Osteocyte (in vitro differentiated cells): ENCODE measurements around the gene PGAM5. TPM values are rescaled to one million over a fixed set of nuclear protein-coding genes. Genes with fewer than 3 reads are reported as not detected.

Source experiments
- DNase-seq: peaks from one replicate; pipeline ENCODE4 v3.0.0; 2021; ENCODE audit warnings: mixed read lengths; ENCODE audit not compliant: unreplicated experiment; ENCODE audit errors: extremely low spot score
- H3K27ac Mint-ChIP-seq: one replicate; pipeline ENCODE4 v1.8.0; 2021; ENCODE audit warnings: mild to moderate bottlenecking, mixed read lengths; ENCODE audit not compliant: unreplicated experiment
- H3K27me3 Mint-ChIP-seq: one replicate; pipeline ENCODE4 v1.8.0; 2021; ENCODE audit warnings: mixed read lengths; ENCODE audit not compliant: unreplicated experiment
- H3K36me3 Mint-ChIP-seq: one replicate; pipeline ENCODE4 v1.8.0; 2021; ENCODE audit warnings: mixed read lengths; ENCODE audit not compliant: unreplicated experiment
- H3K4me1 Mint-ChIP-seq: one replicate; pipeline ENCODE4 v1.8.0; 2021; ENCODE audit warnings: mixed read lengths; ENCODE audit not compliant: unreplicated experiment
- H3K4me3 Mint-ChIP-seq: one replicate; pipeline ENCODE4 v1.8.0; 2021; ENCODE audit warnings: mild to moderate bottlenecking, moderate library complexity, mixed read lengths; ENCODE audit not compliant: unreplicated experiment
- H3K9me3 Mint-ChIP-seq: one replicate; pipeline ENCODE4 v1.8.0; 2021; ENCODE audit warnings: mixed read lengths; ENCODE audit not compliant: unreplicated experiment
- total RNA-seq: library from RNA; stranded (reverse); gene quantifications from 2 replicates; pipeline ENCODE4 v1.2.1, GENCODE V29; 2021
- TF ChIP-seq, protein P1 (sequence below): fragments of 200-600 bp; sonication (generic); IDR thresholded peaks from 2 replicates; pipeline ENCODE4 v1.5.0; 2021; ENCODE audit warnings: antibody characterized with exemption, mild to moderate bottlenecking, moderate library complexity

Gene PGAM5
- total RNA-seq, 1 donor from 2014 or later: 24.5 TPM

DNA sequence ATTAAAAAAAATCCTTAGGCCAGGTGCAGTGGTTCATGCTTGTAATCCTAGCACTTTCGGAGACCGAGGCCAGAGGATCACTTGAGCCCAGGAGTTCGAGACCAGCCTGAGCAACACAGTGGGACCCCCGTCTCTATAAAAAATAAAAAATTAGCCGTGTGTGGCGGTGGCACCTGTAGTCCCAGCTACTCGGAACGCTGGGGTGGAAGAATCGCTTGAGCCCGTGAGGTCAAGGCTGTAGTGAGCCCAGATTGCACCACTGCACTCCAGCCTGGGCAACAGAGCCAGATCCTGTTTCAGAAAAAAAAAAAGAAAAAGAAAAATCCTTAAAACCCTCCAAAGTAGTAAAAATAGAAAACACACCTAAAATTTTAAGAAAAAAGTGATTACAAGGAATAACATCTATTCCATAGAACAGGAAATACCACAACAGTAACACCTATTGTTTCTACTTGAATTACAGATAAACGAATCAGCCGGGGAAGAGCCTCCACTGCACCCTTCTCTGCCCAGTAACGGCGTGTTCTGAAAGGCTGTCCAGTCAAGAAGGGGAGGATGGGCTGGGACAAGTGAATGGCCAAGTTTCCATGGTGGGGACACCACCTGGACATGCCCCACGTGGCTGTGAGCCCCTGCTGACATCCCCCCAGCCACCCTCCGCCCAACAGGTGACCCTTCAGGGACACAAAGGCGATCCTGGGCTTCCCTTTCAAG lies 41.3 kb upstream of the PGAM5 start:
- Mint-ChIP-seq H3K9me3 (no peaks in the 10 kb centered on the region), H3K36me3 (peaks cover 47% of the 10 kb centered on the region), H3K4me1 (no peaks in the 10 kb centered on the region), H3K4me3 (no peak overlapping the region), H3K27me3 (no peaks in the 10 kb centered on the region), H3K27ac (no peak overlapping the region)
- no peak for DNase-seq
- TF ChIP-seq, protein P1, sequence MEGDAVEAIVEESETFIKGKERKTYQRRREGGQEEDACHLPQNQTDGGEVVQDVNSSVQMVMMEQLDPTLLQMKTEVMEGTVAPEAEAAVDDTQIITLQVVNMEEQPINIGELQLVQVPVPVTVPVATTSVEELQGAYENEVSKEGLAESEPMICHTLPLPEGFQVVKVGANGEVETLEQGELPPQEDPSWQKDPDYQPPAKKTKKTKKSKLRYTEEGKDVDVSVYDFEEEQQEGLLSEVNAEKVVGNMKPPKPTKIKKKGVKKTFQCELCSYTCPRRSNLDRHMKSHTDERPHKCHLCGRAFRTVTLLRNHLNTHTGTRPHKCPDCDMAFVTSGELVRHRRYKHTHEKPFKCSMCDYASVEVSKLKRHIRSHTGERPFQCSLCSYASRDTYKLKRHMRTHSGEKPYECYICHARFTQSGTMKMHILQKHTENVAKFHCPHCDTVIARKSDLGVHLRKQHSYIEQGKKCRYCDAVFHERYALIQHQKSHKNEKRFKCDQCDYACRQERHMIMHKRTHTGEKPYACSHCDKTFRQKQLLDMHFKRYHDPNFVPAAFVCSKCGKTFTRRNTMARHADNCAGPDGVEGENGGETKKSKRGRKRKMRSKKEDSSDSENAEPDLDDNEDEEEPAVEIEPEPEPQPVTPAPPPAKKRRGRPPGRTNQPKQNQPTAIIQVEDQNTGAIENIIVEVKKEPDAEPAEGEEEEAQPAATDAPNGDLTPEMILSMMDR: no peak

DNA sequence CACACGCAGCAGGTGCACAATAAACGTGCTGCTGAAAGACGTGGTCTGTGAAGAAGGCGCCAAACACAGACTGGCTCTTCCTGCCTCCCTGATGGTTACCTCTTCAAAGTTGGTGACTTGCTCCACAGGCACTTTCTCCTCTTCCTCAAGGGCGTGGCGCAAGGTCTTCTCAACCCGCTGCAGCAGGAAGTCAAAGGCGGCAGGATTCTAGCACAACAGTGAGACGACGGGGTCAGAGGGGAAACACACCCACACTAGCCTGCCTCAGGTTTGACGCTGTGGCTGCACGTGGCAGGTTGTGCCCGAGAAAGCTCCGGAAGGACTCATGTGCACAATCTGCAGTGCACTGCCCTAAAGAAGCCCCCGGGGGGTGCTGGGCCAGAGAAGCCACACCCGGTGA lies 38.5 kb upstream of the PGAM5 start:
- no peak for DNase-seq
- H3K4me1 Mint-ChIP-seq: no peaks in the 10 kb centered on the region
- no peaks in the 10 kb centered on the region for H3K9me3 Mint-ChIP-seq
- H3K27me3 Mint-ChIP-seq: no peaks in the 10 kb centered on the region
- no peak overlapping the region for H3K4me3 Mint-ChIP-seq
- H3K27ac Mint-ChIP-seq: no peak overlapping the region
- peaks cover 45% of the 10 kb centered on the region for H3K36me3 Mint-ChIP-seq
- TF ChIP-seq, protein P1: no peak

DNA sequence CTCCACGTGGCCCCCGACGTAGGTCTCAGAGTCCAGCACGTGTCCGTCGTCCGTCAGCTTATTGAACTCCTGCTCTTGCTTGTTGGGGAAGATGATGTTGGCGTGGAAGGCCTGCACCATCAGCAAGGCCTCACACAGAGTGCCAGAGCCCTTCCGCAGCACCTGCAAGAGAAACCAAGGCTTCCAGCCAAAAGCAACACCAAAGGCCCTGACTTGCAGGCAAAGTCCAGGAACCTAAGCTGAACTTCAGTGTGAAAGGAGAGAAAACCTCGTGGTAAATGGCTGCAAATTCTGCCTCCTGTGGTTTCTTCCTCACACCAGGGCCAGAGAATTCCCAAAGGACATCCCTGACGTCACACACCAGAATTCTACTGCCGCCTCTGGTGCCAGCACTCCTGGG lies 38.0 kb upstream of the PGAM5 start:
- no peak for DNase-seq
- Mint-ChIP-seq H3K4me1 (no peaks in the 10 kb centered on the region), H3K27ac (no peak overlapping the region)

DNA sequence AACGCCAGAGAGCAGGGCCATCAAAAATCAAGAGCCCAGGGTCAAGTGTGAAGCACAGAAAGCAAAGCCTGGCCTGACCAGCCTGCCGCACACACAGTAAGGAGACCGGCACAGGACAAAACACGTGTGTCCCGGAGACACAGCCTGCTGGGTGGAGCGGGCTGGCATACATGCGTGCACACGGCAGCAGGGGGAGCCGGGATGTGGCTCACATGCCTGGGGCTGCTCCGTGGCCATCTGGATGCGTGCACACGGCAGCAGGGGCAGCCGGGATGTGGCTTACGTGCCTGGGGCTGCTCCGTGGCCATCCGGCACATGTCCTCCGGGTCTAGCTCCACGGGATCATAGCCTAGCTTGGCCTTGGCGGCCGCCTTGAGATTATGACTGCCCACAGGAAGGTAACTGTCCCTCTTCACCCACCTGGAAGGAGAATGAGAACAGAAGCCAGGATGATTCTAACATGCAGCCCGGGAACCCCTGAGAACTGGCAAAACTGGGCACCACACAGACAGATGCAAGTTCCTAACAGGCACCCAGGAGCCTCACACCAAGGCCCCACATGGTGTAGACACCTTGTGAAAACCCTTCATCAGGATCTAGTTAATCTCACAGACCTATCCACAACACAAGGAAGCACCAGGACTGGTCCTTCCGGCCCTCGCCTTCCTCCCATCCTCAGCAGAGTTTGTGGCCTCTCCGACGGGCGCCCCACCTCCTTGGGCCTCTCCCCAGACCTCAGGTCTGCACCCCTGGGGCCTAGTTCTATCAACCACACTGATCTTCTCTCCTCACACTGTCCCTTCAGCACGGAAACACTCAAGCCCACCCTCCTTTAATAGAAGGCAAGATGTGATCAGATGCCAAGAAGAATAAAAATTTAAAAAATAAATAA lies 37.1 kb upstream of the PGAM5 start:
- Mint-ChIP-seq H3K36me3 (peaks cover 41% of the 10 kb centered on the region), H3K4me3 (no peak overlapping the region), H3K27me3 (no peaks in the 10 kb centered on the region), H3K4me1 (no peaks in the 10 kb centered on the region), H3K27ac (no peak overlapping the region), H3K9me3 (no peaks in the 10 kb centered on the region)
- TF ChIP-seq, protein P1: no peak
- no peak for DNase-seq

More for the DNA sequence above, 38.0 kb upstream of the PGAM5 start:
- TF ChIP-seq, protein P1: no peak
- Mint-ChIP-seq H3K4me3 (no peak overlapping the region), H3K36me3 (peaks cover 46% of the 10 kb centered on the region), H3K27me3 (no peaks in the 10 kb centered on the region), H3K9me3 (no peaks in the 10 kb centered on the region)

DNA sequence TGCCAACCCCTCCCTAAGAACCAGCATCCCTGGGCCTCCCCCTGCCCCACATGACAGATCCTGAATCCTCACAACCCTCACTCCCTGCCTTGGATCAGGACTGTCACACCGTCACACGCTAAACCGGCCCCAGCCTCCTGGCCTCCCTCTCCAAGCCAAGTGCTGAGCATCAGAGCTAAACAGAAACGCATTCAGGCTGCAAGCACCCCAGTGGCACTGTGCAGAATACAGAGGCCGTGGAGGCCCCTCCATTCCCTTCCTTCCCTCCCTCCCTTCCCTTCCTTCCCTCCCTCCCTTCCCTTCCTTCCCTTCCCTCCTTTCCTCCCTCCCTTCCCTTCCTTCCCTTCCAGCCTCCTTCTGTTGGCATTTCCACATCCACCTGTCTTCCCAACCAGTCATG lies 36.1 kb upstream of the PGAM5 start:
- Mint-ChIP-seq H3K36me3 (peaks cover 37% of the 10 kb centered on the region), H3K9me3 (no peaks in the 10 kb centered on the region), H3K4me1 (no peaks in the 10 kb centered on the region), H3K4me3 (no peak overlapping the region), H3K27me3 (no peaks in the 10 kb centered on the region), H3K27ac (no peak overlapping the region)
- DNase-seq: no peak
- TF ChIP-seq, protein P1: no peak
